Transverse colon (tissue), 4 donors: Measurements from ENCODE around the gene NUP62. TPM values are rescaled to one million over a fixed set of nuclear protein-coding genes. Genes with fewer than 3 reads are reported as not detected.

ENCODE experiments used
- DNase-seq: peaks from one replicate; pipeline ENCODE4 v3.0.0-alpha.2; 2019
- H3K27ac ChIP-seq, 4 donors: fragments of 200-600 bp; sonication (generic); 2 replicates each; pipeline ENCODE4 v1.5.1; 2016 to 2018; ENCODE audit warnings: inconsistent platforms in 4 of 4
- H3K27me3 ChIP-seq: fragments of 200-600 bp; sonication (generic); 2 replicates; pipeline ENCODE4 v1.5.1; 2017; ENCODE audit warnings: inconsistent platforms
- H3K36me3 ChIP-seq, 4 donors: fragments of 200-600 bp; sonication (generic); 2 replicates each; pipeline ENCODE4 v1.5.1; 2017 to 2019; ENCODE audit warnings: inconsistent platforms in 4 of 4
- H3K4me1 ChIP-seq, 4 donors: fragments of 200-600 bp; sonication (generic); 2 replicates each; pipeline ENCODE4 v1.5.1; 2017 to 2020; ENCODE audit warnings: inconsistent platforms in 4 of 4
- H3K4me3 ChIP-seq, 4 donors: fragments of 200-600 bp; sonication (generic); 1 replicate in 1 of 4; 2 replicates in 3 of 4; pipeline versions ENCODE4 v1.5.1 to v1.6.1; 2017 to 2019; ENCODE audit warnings: inconsistent platforms in 4 of 4
- H3K9me3 ChIP-seq, 2 donors: fragments of 200-600 bp; sonication (generic); 2 replicates each; pipeline ENCODE4 v1.5.1; 2017 to 2019; ENCODE audit warnings: inconsistent platforms in 2 of 2
- EP300 ChIP-seq: sonication (generic); formaldehyde crosslinking; IDR thresholded peaks from one replicate; pipeline ENCODE4 v1.6.1; 2017; ENCODE audit warnings: antibody characterized with exemption, low read depth
- POLR2A ChIP-seq: fragments of 450-650 bp; IDR thresholded peaks from one replicate; pipeline ENCODE4 v1.6.1; 2016; ENCODE audit warnings: antibody characterized with exemption, mild to moderate bottlenecking, moderate library complexity
- POLR2AphosphoS5 ChIP-seq, 3 donors: sonication (generic); formaldehyde crosslinking; IDR thresholded peaks; one replicate each; pipeline ENCODE4 v1.6.1; 2016; ENCODE audit warnings: antibody characterized with exemption in 3 of 3
- WGBS, 2 donors: methylation state at CpG; one replicate each; pipeline ENCODE4 v1.1.5; 2018; ENCODE audit warnings: low coverage in 1 of 2; 5-methylcytosine and 5-hydroxymethylcytosine counted together
- in situ Hi-C, 4 donors: fragments of 200-750 bp; cut with MboI; loops; one replicate each; pipeline versions ENCODE4 v1.15.0 to v1.15.1; 2017; ENCODE audit warnings: low sequenced_read_pairs in 3 of 4, low pct_ligation_motif_present in 1 of 4, low pct_unique_long_range_greater_than_20kb in 1 of 4
- intact Hi-C: fragments of 100-400 bp; cut with DNase I; formaldehyde crosslinking; loops from one replicate; pipeline ENCODE4 v1.15.1; 2023; ENCODE audit warnings: low total_unique reads
- total RNA-seq, 4 donors: library from RNA; depleted of rRNA; stranded (reverse); fragments of >200 nt; gene quantifications; one replicate each; pipeline ENCODE4 v1.1.0, GENCODE V29; 2016
- TF ChIP-seq, protein P1 (sequence below), 5 experiments: fragments of 200-600 bp in 3 of 5; fragments of 450-650 bp in 2 of 5; sonication (generic) in 3 of 5; IDR thresholded peaks; 1 replicate in 2 of 5; 2 replicates in 3 of 5; pipeline ENCODE4 v1.5.1; 2016 to 2017; ENCODE audit warnings: antibody characterized with exemption in 5 of 5, inconsistent platforms in 3 of 5, mild to moderate bottlenecking in 2 of 5, moderate library complexity in 1 of 5

NUP62 gene, protein sequence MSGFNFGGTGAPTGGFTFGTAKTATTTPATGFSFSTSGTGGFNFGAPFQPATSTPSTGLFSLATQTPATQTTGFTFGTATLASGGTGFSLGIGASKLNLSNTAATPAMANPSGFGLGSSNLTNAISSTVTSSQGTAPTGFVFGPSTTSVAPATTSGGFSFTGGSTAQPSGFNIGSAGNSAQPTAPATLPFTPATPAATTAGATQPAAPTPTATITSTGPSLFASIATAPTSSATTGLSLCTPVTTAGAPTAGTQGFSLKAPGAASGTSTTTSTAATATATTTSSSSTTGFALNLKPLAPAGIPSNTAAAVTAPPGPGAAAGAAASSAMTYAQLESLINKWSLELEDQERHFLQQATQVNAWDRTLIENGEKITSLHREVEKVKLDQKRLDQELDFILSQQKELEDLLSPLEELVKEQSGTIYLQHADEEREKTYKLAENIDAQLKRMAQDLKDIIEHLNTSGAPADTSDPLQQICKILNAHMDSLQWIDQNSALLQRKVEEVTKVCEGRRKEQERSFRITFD
- total RNA-seq, result 100 to 1,000 TPM in 1 of 4 donors, 10 to 100 TPM in 3; 30.3 to 136 (median 32.6) TPM

DNA sequence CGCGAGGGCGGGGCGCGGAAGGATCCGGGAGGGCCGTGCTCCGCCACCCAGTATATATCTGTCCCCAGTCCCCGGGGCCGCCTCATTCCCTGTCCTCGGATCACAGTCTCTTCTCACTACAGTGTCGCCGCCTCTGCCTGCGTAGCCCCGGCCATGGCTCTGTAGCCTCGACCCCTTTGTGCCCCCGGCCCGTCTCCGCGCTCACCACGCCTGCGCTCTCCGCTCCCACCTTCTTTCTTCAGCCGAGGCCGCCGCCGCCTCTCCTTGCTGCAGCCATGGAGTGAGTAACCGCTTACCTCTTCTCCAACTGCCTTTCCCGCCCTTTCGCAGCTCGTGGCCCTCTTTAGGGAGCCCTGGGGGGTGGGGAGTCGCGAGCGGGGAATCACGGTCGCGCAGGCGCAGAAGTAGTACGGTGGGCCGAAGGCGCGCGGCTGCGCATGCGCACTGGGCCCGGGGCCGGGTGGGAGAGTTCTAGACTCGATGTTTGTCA is at the start of gene NUP62, which contains the start of gene ATF5:
Gene NUP62 (minus strand): TSS at position 384 of the 490 bp plus-strand sequence. CDS start 19,697 bp downstream, outside the sequence.
Gene ATF5 (plus strand): TSS at position 85 of the 490 bp plus-strand sequence. CDS start 1,646 bp downstream, outside the sequence.
- 0 to 4% methylated on average over 5 to 46 of the region's 48 CpGs for WGBS, 2 donors
- peak within 1 kb of the TSS; percentile 88 to 99 (median 94) for H3K4me3 ChIP-seq
- H3K36me3 ChIP-seq, result no peaks in the 10 kb centered on the region
- DNase-seq, result peak; percentile 90
- H3K9me3 ChIP-seq, result no peaks in the 10 kb centered on the region
- H3K4me1 ChIP-seq, result peaks cover 6 to 22% (median 14%) of the 10 kb centered on the region in 4 donors
- no peaks in the 10 kb centered on the region for H3K27me3 ChIP-seq
- intact Hi-C loops (no loop called here), in situ Hi-C loops (no loop called here)
- no peak for TF ChIP-seq EP300
- TF ChIP-seq, protein P1, sequence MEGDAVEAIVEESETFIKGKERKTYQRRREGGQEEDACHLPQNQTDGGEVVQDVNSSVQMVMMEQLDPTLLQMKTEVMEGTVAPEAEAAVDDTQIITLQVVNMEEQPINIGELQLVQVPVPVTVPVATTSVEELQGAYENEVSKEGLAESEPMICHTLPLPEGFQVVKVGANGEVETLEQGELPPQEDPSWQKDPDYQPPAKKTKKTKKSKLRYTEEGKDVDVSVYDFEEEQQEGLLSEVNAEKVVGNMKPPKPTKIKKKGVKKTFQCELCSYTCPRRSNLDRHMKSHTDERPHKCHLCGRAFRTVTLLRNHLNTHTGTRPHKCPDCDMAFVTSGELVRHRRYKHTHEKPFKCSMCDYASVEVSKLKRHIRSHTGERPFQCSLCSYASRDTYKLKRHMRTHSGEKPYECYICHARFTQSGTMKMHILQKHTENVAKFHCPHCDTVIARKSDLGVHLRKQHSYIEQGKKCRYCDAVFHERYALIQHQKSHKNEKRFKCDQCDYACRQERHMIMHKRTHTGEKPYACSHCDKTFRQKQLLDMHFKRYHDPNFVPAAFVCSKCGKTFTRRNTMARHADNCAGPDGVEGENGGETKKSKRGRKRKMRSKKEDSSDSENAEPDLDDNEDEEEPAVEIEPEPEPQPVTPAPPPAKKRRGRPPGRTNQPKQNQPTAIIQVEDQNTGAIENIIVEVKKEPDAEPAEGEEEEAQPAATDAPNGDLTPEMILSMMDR (IDR thresholded peaks at IDR 0.05), result no peak
- peak in 2 of 3 donors; percentile 9 to 45 for TF ChIP-seq POLR2AphosphoS5 (IDR thresholded peaks at IDR 0.05)
- no peak for TF ChIP-seq POLR2A
- H3K27ac ChIP-seq, result peak within 1 kb of the TSS; percentile 94 to 99 (median 96)

DNA sequence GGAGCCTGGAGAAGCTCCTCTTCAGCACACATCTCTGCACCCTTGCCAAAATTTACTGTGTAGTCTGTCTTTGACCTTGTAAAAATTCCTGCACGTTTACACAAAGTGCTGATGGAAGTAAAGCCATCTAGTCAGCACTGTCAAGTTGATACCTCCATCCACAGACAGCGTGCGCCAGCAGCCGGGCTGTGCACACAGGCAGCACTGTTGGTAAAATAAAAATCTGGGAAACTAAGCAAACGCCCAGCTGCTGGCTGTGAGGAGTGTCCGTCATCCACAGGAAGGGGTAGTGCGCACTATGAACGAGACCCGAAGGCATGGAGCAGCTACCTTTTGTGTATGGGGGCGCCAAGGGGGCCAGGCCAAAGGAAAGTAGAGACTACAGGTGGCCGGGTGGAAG is 49.0 kb upstream of the NUP62 start:
- intact Hi-C loops, result no loop called here
- Histone ChIP-seq H3K27ac (no peak overlapping the region), H3K4me1 (no peaks in the 10 kb centered on the region), H3K9me3 (no peaks in the 10 kb centered on the region), H3K4me3 (no peak overlapping the region), H3K36me3 (peaks cover 0 to 34% (median 2%) of the 10 kb centered on the region in 4 donors), H3K27me3 (no peaks in the 10 kb centered on the region)
- in situ Hi-C loops, result no loop called here
- no peak for DNase-seq
- 62 to 86% methylated on average over 7 to 11 of the region's 11 CpGs for WGBS, 2 donors
- TF ChIP-seq POLR2AphosphoS5 (IDR thresholded peaks at IDR 0.05), result no peak
- no peak for TF ChIP-seq POLR2A
- TF ChIP-seq, protein P1 (IDR thresholded peaks at IDR 0.05), result no peak
- no peak for TF ChIP-seq EP300

DNA sequence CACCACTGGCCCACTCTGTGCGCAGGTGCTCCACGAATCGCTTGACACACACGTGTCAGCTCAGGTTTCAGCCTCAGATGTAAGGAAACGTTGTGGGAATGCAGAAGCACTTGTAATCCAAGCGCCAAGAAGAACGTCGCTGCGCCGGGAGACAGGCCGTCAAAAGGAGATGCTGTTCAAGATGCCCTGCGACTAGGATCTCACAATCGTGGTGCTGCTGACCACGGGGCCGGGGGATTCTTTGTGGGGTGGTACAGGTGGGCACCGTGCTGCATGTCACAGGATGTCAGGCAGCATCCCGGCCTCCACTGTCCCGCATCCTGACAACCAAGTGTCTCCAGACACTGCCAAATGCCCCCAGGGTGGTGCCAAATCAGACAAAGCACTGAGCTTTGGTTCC is 48.6 kb upstream of the NUP62 start:
- no peak overlapping the region for H3K27ac ChIP-seq
- in situ Hi-C loops (no loop called here), intact Hi-C loops (no loop called here)
- no peaks in the 10 kb centered on the region for H3K27me3 ChIP-seq
- no peaks in the 10 kb centered on the region for H3K9me3 ChIP-seq
- 81 to 100% methylated on average over 2 to 18 of the region's 18 CpGs for WGBS, 2 donors
- no peak for TF ChIP-seq POLR2AphosphoS5 (IDR thresholded peaks at IDR 0.05)
- H3K4me1 ChIP-seq, result no peaks in the 10 kb centered on the region
- no peak overlapping the region for H3K4me3 ChIP-seq
- DNase-seq, result no peak
- H3K36me3 ChIP-seq, result peaks cover 0 to 34% (median 2%) of the 10 kb centered on the region in 4 donors

DNA sequence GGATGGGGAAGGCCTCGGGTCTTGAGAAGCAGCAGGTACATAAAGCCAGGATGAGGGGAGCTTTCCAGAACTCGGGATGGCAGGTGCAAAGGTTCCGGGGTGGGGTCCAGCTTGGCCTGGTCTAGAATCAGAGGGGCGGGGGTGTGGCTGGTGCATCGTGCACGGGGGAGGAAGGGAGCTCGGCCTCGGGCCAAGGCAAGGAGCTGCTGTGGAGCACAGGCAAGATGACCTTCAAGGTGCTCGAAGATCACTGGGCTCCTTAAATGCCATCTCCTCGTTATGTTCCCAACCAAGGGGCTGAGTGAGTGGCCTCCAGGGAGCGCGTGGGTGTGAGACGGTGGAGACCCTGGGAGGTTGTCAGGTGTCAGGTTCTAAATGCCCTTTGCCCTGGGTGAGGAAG is 47.8 kb upstream of the NUP62 start:
- no peak for DNase-seq
- intact Hi-C loops, result no loop called here

More for the DNA sequence above, 47.8 kb upstream of the NUP62 start:
- in situ Hi-C loops, result no loop called here
- 80 to 100% methylated on average over 1 to 13 of the region's 13 CpGs for WGBS, 2 donors
- Histone ChIP-seq H3K4me1 (peaks cover 0 to 3% (median 0%) of the 10 kb centered on the region in 4 donors), H3K36me3 (peaks cover 0 to 34% (median 2%) of the 10 kb centered on the region in 4 donors), H3K27ac (no peak overlapping the region), H3K9me3 (no peaks in the 10 kb centered on the region), H3K4me3 (no peak overlapping the region), H3K27me3 (no peaks in the 10 kb centered on the region)
- TF ChIP-seq, protein P1 (IDR thresholded peaks at IDR 0.05), result no peak
- TF ChIP-seq POLR2AphosphoS5 (IDR thresholded peaks at IDR 0.05) (no peak), EP300 (no peak), POLR2A (no peak)
